Activated naive CD8-positive, alpha-beta T cell treated with anti-CD3 and anti-CD28 coated beads for 36 hours (primary cell): Measurements from ENCODE around the gene PAK5. TPM values are rescaled to one million over a fixed set of nuclear protein-coding genes. Genes with fewer than 3 reads are reported as not detected.

Experiments
- DNase-seq: peaks from one replicate; pipeline ENCODE4 v3.0.0; 2021
- H3K27ac Mint-ChIP-seq: one replicate; pipeline ENCODE4 v1.8.0; 2022; ENCODE audit warnings: mild to moderate bottlenecking, moderate library complexity, mixed read lengths
- H3K27me3 Mint-ChIP-seq: one replicate; pipeline ENCODE4 v1.8.0; 2022; ENCODE audit warnings: mild to moderate bottlenecking, mixed read lengths
- H3K36me3 Mint-ChIP-seq: one replicate; pipeline ENCODE4 v1.8.0; 2021; ENCODE audit warnings: mild to moderate bottlenecking, mixed read lengths
- H3K4me1 Mint-ChIP-seq: one replicate; pipeline ENCODE4 v1.8.0; 2021; ENCODE audit warnings: mixed read lengths
- H3K4me3 Mint-ChIP-seq: one replicate; pipeline ENCODE4 v1.8.0; 2022; ENCODE audit warnings: mild to moderate bottlenecking, moderate library complexity, mixed read lengths
- H3K9me3 Mint-ChIP-seq: one replicate; pipeline ENCODE4 v1.8.0; 2022; ENCODE audit warnings: mixed read lengths
- total RNA-seq, 2 experiments: library from RNA; stranded (reverse); gene quantifications; one replicate each; pipeline ENCODE4 v1.2.3, GENCODE V29; 2021

Gene PAK5
- total RNA-seq, 2 experiments from 2014 or later: not detected

DNA sequence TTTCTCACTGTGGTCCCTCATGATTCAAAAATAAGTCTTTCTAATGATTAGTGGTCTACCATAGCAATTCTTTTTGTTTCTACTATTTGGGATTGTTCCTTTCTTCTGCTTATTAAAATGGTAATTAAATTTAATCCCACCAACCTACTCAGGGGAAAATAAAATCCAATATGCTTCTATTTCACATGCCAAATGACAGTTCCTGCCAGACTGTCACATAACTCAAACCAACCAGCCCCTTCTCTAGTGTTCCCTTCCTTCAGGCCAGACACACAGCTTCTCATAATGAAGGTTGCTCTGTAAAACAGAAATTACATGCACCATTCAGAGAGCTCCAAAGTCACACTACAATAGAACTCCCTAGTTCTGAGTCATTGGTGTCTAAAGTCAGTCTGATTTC is 23.2 kb downstream of the PAK5 start:
- no peaks in the 10 kb centered on the region for H3K36me3 Mint-ChIP-seq
- no peaks in the 10 kb centered on the region for H3K27me3 Mint-ChIP-seq
- H3K27ac Mint-ChIP-seq: no peak overlapping the region
- no peak overlapping the region for H3K4me3 Mint-ChIP-seq
- no peak for DNase-seq
- H3K9me3 Mint-ChIP-seq: no peaks in the 10 kb centered on the region
- no peaks in the 10 kb centered on the region for H3K4me1 Mint-ChIP-seq

GRCh38 chr20:9810738-9811137 is 28.1 kb downstream of the PAK5 start:
- H3K27me3 Mint-ChIP-seq: no peaks in the 10 kb centered on the region
- H3K4me3 Mint-ChIP-seq: no peak overlapping the region
- no peaks in the 10 kb centered on the region for H3K36me3 Mint-ChIP-seq
- no peak overlapping the region for H3K27ac Mint-ChIP-seq
- no peak for DNase-seq
- H3K9me3 Mint-ChIP-seq: no peaks in the 10 kb centered on the region
- H3K4me1 Mint-ChIP-seq: no peaks in the 10 kb centered on the region

- Mint-ChIP-seq H3K27ac (no peak overlapping the region), H3K27me3 (no peaks in the 10 kb centered on the region), H3K36me3 (no peaks in the 10 kb centered on the region), H3K4me3 (no peak overlapping the region), H3K4me1 (no peaks in the 10 kb centered on the region), H3K9me3 (no peaks in the 10 kb centered on the region)
- no peak for DNase-seq
Measured at GRCh38 chr20:9809271-9809670, 29.6 kb downstream of the PAK5 start.

GRCh38 chr20:9808166-9808565 is 30.7 kb downstream of the PAK5 start:
- H3K27ac Mint-ChIP-seq: no peak overlapping the region
- peaks cover 2% of the 10 kb centered on the region for H3K9me3 Mint-ChIP-seq
- no peaks in the 10 kb centered on the region for H3K4me1 Mint-ChIP-seq
- no peaks in the 10 kb centered on the region for H3K27me3 Mint-ChIP-seq
- no peak overlapping the region for H3K4me3 Mint-ChIP-seq
- no peak for DNase-seq
- H3K36me3 Mint-ChIP-seq: no peaks in the 10 kb centered on the region

DNA sequence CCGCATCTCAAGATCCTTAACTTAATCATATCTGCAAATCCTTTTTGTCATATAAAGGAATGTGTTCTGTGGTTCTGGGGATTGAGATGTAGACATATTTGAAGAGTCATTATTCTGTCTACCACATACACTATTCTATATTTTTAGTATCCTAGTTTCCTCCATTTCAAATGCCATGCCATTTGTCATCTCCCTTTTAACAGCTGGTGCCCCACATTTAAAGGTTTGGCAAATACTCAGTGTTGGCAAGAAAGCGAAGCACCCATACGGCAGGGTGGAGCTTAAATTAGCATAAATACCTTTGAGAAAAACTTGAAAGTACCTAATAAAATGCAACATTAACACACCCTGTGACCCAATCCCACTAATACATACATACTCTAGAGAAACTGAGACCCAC is 31.7 kb downstream of the PAK5 start:
- Mint-ChIP-seq H3K27ac (no peak overlapping the region), H3K36me3 (no peaks in the 10 kb centered on the region), H3K9me3 (peaks cover 2% of the 10 kb centered on the region), H3K4me1 (no peaks in the 10 kb centered on the region), H3K27me3 (no peaks in the 10 kb centered on the region), H3K4me3 (no peak overlapping the region)
- no peak for DNase-seq

DNA sequence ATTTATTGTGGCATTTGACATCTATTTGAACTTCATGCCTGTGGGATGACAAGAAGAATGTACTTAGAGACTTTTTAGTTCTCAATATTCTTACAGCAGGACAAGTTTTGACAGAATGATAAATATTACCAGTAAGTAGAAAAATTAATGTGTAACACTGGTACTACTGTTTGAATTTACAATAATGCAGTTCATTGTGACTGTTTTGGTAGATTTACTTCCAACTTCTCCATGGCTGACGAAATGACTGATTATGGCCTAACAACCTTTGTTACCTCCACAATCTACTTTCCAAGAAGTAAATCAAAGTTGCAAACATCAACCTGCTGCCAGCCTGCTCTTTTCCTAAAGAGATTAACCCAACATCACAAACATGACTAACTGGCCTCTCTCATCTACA is 38.5 kb downstream of the PAK5 start:
- Mint-ChIP-seq H3K36me3 (no peaks in the 10 kb centered on the region), H3K27ac (no peak overlapping the region), H3K4me3 (no peak overlapping the region), H3K27me3 (no peaks in the 10 kb centered on the region), H3K9me3 (peaks cover 2% of the 10 kb centered on the region), H3K4me1 (no peaks in the 10 kb centered on the region)
- DNase-seq: no peak

GRCh38 chr20:9794831-9795230 is 44.0 kb downstream of the PAK5 start:
- Mint-ChIP-seq H3K27ac (no peak overlapping the region), H3K4me3 (no peak overlapping the region), H3K4me1 (no peaks in the 10 kb centered on the region), H3K36me3 (no peaks in the 10 kb centered on the region), H3K27me3 (no peaks in the 10 kb centered on the region), H3K9me3 (peaks cover 1% of the 10 kb centered on the region)
- no peak for DNase-seq

GRCh38 chr20:9792674-9793073 is 46.2 kb downstream of the PAK5 start:
- Mint-ChIP-seq H3K9me3 (peaks cover 1% of the 10 kb centered on the region), H3K27ac (no peak overlapping the region), H3K27me3 (no peaks in the 10 kb centered on the region), H3K36me3 (no peaks in the 10 kb centered on the region), H3K4me1 (no peaks in the 10 kb centered on the region), H3K4me3 (no peak overlapping the region)
- no peak for DNase-seq

DNA sequence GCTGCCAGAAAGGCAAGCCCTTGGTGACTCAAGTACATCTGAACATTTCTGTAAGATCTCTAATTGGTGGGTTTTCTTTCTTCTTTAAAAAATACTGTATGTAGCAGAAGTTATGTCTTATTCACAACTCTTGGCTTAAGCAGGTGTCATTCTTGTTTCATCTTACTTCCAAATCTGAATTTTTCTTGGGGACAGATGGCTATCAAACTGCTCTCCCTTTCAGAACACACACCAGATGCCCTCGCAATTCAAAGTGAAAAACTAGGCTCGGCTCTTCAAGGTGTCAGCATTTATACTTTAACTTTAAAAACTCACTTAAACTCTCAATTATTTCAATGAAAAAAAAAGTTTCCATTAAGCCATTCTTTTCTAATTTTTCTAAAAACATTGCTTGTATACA is 49.7 kb downstream of the PAK5 start:
- Mint-ChIP-seq H3K36me3 (no peaks in the 10 kb centered on the region), H3K9me3 (peaks cover 1% of the 10 kb centered on the region), H3K27me3 (no peaks in the 10 kb centered on the region), H3K27ac (no peak overlapping the region), H3K4me3 (no peak overlapping the region), H3K4me1 (no peaks in the 10 kb centered on the region)
- no peak for DNase-seq

GRCh38 chr20:9775176-9775575 is 63.7 kb downstream of the PAK5 start:
- H3K27me3 Mint-ChIP-seq: no peaks in the 10 kb centered on the region
- DNase-seq: no peak
- no peak overlapping the region for H3K4me3 Mint-ChIP-seq
- H3K27ac Mint-ChIP-seq: no peak overlapping the region
- H3K36me3 Mint-ChIP-seq: no peaks in the 10 kb centered on the region
- peaks cover 3% of the 10 kb centered on the region for H3K9me3 Mint-ChIP-seq
- no peaks in the 10 kb centered on the region for H3K4me1 Mint-ChIP-seq

DNA sequence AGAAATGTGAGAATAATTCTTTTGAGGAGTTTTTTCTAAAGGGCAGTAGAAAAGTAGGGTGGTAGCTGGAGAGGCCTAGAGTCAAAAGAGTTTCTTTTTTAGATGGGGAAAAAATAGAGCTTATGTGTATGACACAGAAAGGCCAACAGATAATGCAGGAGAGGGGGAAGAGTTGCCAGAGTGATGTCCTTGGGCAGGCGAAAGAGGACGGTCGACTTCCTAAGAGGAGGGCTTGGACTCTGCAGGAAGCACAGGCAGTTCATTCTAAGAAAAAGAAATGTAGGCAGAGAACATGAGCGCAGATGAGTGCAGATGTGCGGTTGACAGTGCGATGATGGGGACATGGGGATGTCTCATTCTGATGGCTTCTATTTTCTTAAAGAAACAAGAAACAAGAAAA is 68.9 kb downstream of the PAK5 start:
- no peaks in the 10 kb centered on the region for H3K27me3 Mint-ChIP-seq
- no peaks in the 10 kb centered on the region for H3K4me1 Mint-ChIP-seq
- DNase-seq: no peak
- H3K9me3 Mint-ChIP-seq: peaks cover 7% of the 10 kb centered on the region
- H3K27ac Mint-ChIP-seq: no peak overlapping the region
- H3K36me3 Mint-ChIP-seq: no peaks in the 10 kb centered on the region
- H3K4me3 Mint-ChIP-seq: no peak overlapping the region

DNA sequence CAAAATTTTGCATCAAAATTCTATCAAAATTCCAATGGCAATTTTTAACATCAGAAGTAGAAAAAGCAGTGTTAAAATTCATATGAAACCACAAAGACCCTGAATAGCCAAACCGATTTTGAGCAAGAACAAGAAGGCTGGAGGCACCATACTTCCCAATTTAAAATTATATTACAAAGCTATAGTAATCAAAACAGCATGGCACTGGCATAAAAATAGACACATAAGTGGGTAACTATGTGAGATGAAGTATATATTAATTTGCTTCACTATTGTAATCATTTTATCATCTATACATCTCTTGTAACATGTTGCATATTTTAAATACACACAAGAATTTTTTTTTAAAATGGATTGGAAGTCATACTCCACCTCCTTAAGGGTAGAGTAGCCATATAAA is 77.4 kb downstream of the PAK5 start:
- no peak for DNase-seq
- H3K27ac Mint-ChIP-seq: no peak overlapping the region
- no peaks in the 10 kb centered on the region for H3K36me3 Mint-ChIP-seq
- no peaks in the 10 kb centered on the region for H3K9me3 Mint-ChIP-seq
- no peak overlapping the region for H3K4me3 Mint-ChIP-seq
- peaks cover 2% of the 10 kb centered on the region for H3K27me3 Mint-ChIP-seq
- no peaks in the 10 kb centered on the region for H3K4me1 Mint-ChIP-seq

DNA sequence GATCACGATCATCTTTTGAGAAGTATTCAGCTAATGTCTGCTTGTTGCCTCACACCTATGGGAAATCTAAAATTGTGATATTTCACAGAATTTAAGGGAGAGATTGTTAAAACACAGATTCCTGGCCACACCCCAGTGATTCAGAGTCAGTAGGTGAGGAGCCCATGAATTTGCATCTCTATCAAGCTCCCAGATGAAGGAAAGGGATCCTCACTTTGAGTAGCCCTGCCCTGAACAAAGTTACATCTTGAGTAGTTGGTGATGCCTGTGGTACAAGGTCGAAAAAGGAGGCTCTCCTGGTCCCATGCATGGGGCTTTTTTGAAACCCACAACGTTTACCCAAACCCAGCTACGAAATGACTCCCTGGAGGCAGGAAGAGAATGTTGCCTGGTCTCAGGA is 79.5 kb downstream of the PAK5 start:
- Mint-ChIP-seq H3K36me3 (no peaks in the 10 kb centered on the region), H3K27me3 (peaks cover 2% of the 10 kb centered on the region), H3K4me3 (no peak overlapping the region), H3K27ac (no peak overlapping the region), H3K4me1 (no peaks in the 10 kb centered on the region), H3K9me3 (no peaks in the 10 kb centered on the region)
- no peak for DNase-seq

DNA sequence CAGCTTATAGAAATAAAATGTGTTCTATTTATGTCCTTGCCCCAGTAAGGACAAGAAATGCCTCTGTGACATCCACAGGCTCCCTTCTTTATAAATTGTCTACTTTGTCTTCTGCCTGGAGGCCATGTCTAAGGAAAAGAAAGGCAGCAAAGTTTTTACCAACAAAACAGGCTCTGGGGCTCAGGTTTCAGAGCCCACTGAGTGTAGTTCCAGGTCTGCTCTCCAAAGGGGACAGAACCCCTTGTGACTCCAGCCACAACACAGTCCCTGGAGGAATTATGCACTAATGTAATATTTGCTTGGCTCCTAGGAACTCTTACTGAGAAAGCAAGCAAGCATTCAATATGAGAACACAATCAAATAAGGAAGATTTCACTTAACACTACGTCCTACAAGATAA is 80.1 kb downstream of the PAK5 start:
- no peaks in the 10 kb centered on the region for H3K9me3 Mint-ChIP-seq
- peaks cover 2% of the 10 kb centered on the region for H3K27me3 Mint-ChIP-seq
- H3K4me3 Mint-ChIP-seq: no peak overlapping the region
- no peaks in the 10 kb centered on the region for H3K4me1 Mint-ChIP-seq
- H3K27ac Mint-ChIP-seq: no peak overlapping the region
- no peaks in the 10 kb centered on the region for H3K36me3 Mint-ChIP-seq
- DNase-seq: no peak

DNA sequence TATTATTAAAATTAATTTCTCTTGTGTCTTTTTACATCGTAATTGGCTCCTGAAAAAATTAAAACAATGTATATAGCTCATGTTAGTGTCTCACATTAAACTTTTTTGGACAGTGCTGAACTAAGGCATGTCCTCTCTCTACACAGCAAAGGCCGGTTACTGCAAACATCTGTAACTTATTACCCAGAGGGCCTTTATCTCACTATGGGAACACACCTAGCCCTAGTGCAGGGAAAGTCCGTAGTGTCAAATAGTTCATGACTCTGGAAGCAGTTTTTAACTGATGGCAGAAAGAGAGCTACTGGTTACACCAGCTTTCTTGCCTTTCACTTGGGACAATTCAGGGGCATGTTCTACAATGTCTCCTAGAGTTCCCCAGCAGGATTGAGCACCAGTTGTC is 82.2 kb downstream of the PAK5 start:
- no peak for DNase-seq
- no peaks in the 10 kb centered on the region for H3K4me1 Mint-ChIP-seq
- no peak overlapping the region for H3K27ac Mint-ChIP-seq
- no peaks in the 10 kb centered on the region for H3K36me3 Mint-ChIP-seq
- H3K9me3 Mint-ChIP-seq: no peaks in the 10 kb centered on the region
- no peak overlapping the region for H3K4me3 Mint-ChIP-seq
- no peaks in the 10 kb centered on the region for H3K27me3 Mint-ChIP-seq

- no peak for DNase-seq
- Mint-ChIP-seq H3K27me3 (no peaks in the 10 kb centered on the region), H3K4me1 (no peaks in the 10 kb centered on the region), H3K9me3 (no peaks in the 10 kb centered on the region), H3K36me3 (no peaks in the 10 kb centered on the region), H3K4me3 (no peak overlapping the region), H3K27ac (no peak overlapping the region)
Measured at GRCh38 chr20:9755301-9755700, 83.6 kb downstream of the PAK5 start.

DNA sequence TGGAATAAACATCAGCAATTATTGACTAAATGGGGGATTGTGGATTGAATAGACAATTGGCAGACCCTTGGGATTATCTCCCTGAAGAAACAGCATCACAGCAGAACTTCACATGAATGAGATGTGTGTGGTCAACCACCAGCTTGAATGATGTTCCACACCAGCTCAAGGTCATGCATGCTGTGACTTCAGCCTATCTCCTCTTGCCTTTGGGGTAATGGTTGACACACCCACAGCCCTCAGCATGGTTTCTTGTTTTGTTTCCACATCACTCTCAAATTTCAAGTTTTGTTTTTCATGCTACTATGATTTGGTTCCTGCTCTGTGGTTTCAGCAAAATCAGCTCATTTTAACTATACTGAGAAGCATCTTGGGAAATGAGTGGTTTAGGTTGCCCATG is 94.3 kb downstream of the PAK5 start:
- Mint-ChIP-seq H3K27ac (no peak overlapping the region), H3K4me1 (no peaks in the 10 kb centered on the region), H3K27me3 (no peaks in the 10 kb centered on the region), H3K4me3 (no peak overlapping the region), H3K36me3 (no peaks in the 10 kb centered on the region), H3K9me3 (peaks cover 1% of the 10 kb centered on the region)
- DNase-seq: no peak
